Naive B cell (primary cell): ENCODE measurements around the gene EHD2. TPM values are rescaled to one million over a fixed set of nuclear protein-coding genes. Genes with fewer than 3 reads are reported as not detected.

Experiments used
- ATAC-seq, 2 donors: fragments of 150-1000 bp; cut with Tn5 transposase; 2 replicates each; pipeline ENCODE4 v1.10.0; 2021; ENCODE audit warnings: low read depth in 2 of 2, mild to moderate bottlenecking in 2 of 2, moderate library complexity in 2 of 2
- DNase-seq: peaks from one replicate; pipeline ENCODE4 v3.0.0; 2022
- H3K27ac Mint-ChIP-seq, 6 donors: one replicate each; pipeline ENCODE4 v1.8.0; 2020 to 2022; ENCODE audit warnings: mild to moderate bottlenecking in 6 of 6, mixed read lengths in 6 of 6, moderate library complexity in 5 of 6, inconsistent platforms in 2 of 6
- H3K27me3 Mint-ChIP-seq, 3 donors: one replicate each; pipeline ENCODE4 v1.8.0; 2021 to 2022; ENCODE audit warnings: mixed read lengths in 3 of 3, mild to moderate bottlenecking in 1 of 3
- H3K36me3 Mint-ChIP-seq, 2 donors: one replicate each; pipeline ENCODE4 v1.8.0; 2020 to 2022; ENCODE audit warnings: mixed read lengths in 2 of 2, inconsistent platforms in 1 of 2, mild to moderate bottlenecking in 1 of 2
- H3K4me1 Mint-ChIP-seq, 3 donors: one replicate each; pipeline ENCODE4 v1.8.0; 2020 to 2022; ENCODE audit warnings: mixed read lengths in 3 of 3, inconsistent platforms in 1 of 3, mild to moderate bottlenecking in 1 of 3, moderate library complexity in 1 of 3
- H3K4me3 Mint-ChIP-seq, 8 donors: one replicate each; pipeline ENCODE4 v1.8.0; 2020 to 2022; ENCODE audit warnings: mild to moderate bottlenecking in 8 of 8, mixed read lengths in 8 of 8, moderate library complexity in 8 of 8, inconsistent platforms in 2 of 8
- H3K9me3 Mint-ChIP-seq, 7 donors: one replicate each; pipeline ENCODE4 v1.8.0; 2020 to 2022; ENCODE audit warnings: mixed read lengths in 7 of 7, mild to moderate bottlenecking in 5 of 7, inconsistent platforms in 2 of 7, moderate library complexity in 1 of 7
- polyA plus RNA-seq, 6 donors: library from polyadenylated mRNA; unstranded; fragments of 300-500 nt; fragmentation: Illumina TruSeq; gene quantifications; one replicate each; pipeline ENCODE4 v1.2.3, GENCODE V29; 2021; ENCODE audit warnings: low read depth in 6 of 6

EHD2 gene
- polyA plus RNA-seq, 6 donors from 2014 or later = not detected

DNA sequence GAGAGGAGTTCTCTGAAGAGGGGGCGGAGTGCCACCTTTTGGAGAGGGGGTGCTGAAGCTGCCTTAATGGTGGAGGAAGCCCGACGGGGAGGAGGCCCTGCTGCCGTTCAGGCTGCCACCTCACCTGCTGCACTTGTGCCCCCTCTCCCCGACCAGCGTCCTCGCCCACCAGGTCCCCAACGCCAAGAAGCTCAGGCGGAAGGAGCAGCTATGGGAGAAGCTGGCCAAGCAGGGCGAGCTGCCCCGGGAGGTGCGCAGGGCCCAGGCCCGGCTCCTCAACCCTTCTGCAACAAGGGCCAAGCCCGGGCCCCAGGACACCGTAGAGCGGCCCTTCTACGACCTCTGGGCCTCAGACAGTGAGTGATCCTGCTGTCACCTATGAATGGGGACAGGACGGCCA is 37.5 kb downstream of the EHD2 start:
- Mint-ChIP-seq H3K27ac (peak overlapping the region in 1 of 6 donors; percentile 51), H3K4me1 (peaks cover 17 to 28% (median 19%) of the 10 kb centered on the region in 3 donors), H3K4me3 (no peak overlapping the region), H3K9me3 (no peaks in the 10 kb centered on the region), H3K27me3 (no peaks in the 10 kb centered on the region), H3K36me3 (peaks cover 13% of the 10 kb centered on the region in 2 donors)
- ATAC-seq (no peak), DNase-seq (no peak)

DNA sequence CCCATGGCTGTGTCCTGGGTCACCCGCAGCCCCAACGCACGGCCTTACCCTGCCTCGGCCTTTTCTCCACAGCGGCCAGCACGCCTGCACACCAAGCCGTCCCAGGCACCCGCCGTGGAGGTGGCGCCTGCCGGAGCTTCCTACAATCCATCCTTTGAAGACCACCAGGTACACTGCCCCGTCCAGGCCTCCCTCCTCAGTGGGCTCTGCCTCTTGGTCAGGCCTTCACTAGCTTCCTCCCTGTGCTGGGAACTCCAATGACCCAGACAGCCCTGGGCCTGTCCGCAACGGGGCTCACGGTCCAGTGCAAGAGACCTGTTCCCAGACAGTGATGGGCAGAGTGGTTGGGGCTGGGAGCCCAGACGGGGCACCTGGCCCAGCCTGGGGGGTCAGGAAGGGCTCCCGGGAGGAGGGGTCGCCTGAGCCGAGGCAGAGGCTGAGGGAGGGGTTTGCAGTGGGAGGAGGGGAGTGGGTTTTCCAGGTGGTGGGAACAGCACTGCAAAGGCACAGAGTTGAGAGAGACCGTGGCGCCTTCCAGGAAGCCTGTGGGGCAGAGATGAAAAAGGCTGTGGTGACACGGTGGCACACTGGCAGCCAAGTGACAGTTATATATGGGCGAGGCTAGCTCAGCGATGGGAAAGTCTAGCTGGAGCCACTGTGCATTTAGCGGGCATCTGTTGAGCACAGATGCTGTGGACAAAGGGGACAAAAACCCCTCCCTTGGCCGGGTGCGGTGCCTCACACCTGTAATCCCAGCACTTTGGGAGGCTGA is 39.4 kb downstream of the EHD2 start:
- peaks cover 15 to 17% (median 17%) of the 10 kb centered on the region in 3 donors for H3K4me1 Mint-ChIP-seq
- H3K36me3 Mint-ChIP-seq = peaks cover 13 to 27% of the 10 kb centered on the region in 2 donors
- no peaks in the 10 kb centered on the region for H3K27me3 Mint-ChIP-seq
- H3K4me3 Mint-ChIP-seq = no peak overlapping the region
- peaks cover 0 to 2% (median 0%) of the 10 kb centered on the region in 7 donors for H3K9me3 Mint-ChIP-seq
- peak overlapping the region in 1 of 6 donors; percentile 71 for H3K27ac Mint-ChIP-seq
- DNase-seq (no peak), ATAC-seq (no peak)

DNA sequence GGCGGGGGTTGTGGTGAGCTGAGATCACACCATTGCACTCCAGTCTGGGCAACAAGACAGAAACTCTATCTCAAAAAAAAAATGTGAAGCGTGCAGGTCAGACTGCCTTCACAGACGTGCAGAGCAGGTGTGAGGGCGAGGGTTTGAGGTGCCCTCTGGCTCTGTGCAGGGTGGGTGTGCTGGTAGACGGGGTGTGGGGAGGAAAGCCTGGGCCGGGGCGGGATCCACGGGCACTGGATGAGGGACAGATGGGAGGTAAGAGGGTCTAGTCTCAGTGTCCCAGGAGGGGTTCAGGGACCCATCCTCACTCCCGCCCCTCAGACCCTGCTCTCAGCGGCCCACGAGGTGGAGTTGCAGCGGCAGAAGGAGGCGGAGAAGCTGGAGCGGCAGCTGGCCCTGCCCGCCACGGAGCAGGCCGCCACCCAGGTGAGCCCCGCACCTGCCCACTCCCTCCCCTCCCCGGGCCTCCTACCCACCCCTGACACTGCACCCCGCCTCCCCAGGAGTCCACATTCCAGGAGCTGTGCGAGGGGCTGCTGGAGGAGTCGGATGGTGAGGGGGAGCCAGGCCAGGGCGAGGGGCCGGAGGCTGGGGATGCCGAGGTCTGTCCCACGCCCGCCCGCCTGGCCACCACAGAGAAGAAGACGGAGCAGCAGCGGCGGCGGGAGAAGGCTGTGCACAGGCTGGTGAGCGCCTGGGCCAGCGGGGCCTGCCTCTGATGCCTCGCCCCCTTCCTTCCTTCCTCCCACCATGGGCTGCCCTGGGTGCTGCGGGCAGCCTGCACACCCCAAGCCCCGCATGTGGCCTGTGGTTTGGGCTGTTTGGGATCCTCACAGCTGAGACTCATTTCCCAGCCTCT is 41.2 kb downstream of the EHD2 start:
- Mint-ChIP-seq H3K4me1 (peaks cover 0 to 4% (median 2%) of the 10 kb centered on the region in 3 donors), H3K27me3 (no peaks in the 10 kb centered on the region), H3K27ac (peak overlapping the region in 4 of 6 donors; percentile 26 to 92 (median 68)), H3K36me3 (peaks cover 23% of the 10 kb centered on the region in 2 donors), H3K9me3 (peaks cover 0 to 5% (median 2%) of the 10 kb centered on the region in 7 donors), H3K4me3 (peak overlapping the region in 1 of 8 donors; percentile 15)
- ATAC-seq (no peak), DNase-seq (no peak)

- H3K4me1 Mint-ChIP-seq = peaks cover 0 to 4% (median 0%) of the 10 kb centered on the region in 3 donors
- H3K27ac Mint-ChIP-seq = peak overlapping the region in 2 of 6 donors; percentile 26 to 71
- peaks cover 23% of the 10 kb centered on the region in 2 donors for H3K36me3 Mint-ChIP-seq
- H3K9me3 Mint-ChIP-seq = peaks cover 0 to 5% (median 2%) of the 10 kb centered on the region in 7 donors
- DNase-seq (no peak), ATAC-seq (no peak)
- H3K27me3 Mint-ChIP-seq = no peaks in the 10 kb centered on the region
- H3K4me3 Mint-ChIP-seq = no peak overlapping the region
Measured at GRCh38 chr19:47755065-47755761, 42.0 kb downstream of the EHD2 start.

- ATAC-seq (no peak), DNase-seq (no peak)
- Mint-ChIP-seq H3K4me1 (no peaks in the 10 kb centered on the region), H3K36me3 (peaks cover 23% of the 10 kb centered on the region in 2 donors), H3K4me3 (peak overlapping the region in 1 of 8 donors; percentile 40), H3K27me3 (no peaks in the 10 kb centered on the region), H3K9me3 (peaks cover 0 to 5% (median 2%) of the 10 kb centered on the region in 7 donors), H3K27ac (peak overlapping the region in 1 of 6 donors; percentile 47)
Measured at GRCh38 chr19:47755762-47756626, 42.8 kb downstream of the EHD2 start.

DNA sequence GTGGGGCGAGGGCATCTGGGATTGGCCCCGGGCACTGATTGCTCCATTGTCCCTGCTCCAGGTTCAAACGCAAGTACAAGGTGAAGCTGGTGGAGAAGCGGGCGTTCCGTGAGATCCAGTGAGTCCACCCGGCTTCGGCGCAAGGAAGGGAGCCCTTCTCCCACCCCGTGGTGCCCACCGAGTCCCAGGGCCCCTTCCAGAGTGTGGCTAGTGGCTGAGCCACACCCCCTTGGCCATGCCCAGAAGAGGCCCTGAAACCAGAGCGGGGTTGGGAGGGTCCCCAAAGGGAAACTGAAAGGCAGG is 43.4 kb downstream of the EHD2 start:
- Mint-ChIP-seq H3K27me3 (no peaks in the 10 kb centered on the region), H3K4me1 (no peaks in the 10 kb centered on the region), H3K9me3 (peaks cover 0 to 5% (median 2%) of the 10 kb centered on the region in 7 donors), H3K4me3 (no peak overlapping the region), H3K27ac (peak overlapping the region in 1 of 6 donors; percentile 69), H3K36me3 (peaks cover 23% of the 10 kb centered on the region in 2 donors)
- DNase-seq (no peak), ATAC-seq (no peak)

GRCh38 chr19:47756953-47757608 is 43.9 kb downstream of the EHD2 start:
- Mint-ChIP-seq H3K27me3 (no peaks in the 10 kb centered on the region), H3K9me3 (peaks cover 0 to 5% (median 2%) of the 10 kb centered on the region in 7 donors), H3K27ac (peak overlapping the region in 2 of 6 donors; percentile 69 to 90), H3K4me1 (no peaks in the 10 kb centered on the region), H3K4me3 (peak overlapping the region in 1 of 8 donors; percentile 29), H3K36me3 (peaks cover 23% of the 10 kb centered on the region in 2 donors)
- ATAC-seq (no peak), DNase-seq (no peak)

- peaks cover 23% of the 10 kb centered on the region in 2 donors for H3K36me3 Mint-ChIP-seq
- H3K4me1 Mint-ChIP-seq = peaks cover 0 to 4% (median 0%) of the 10 kb centered on the region in 3 donors
- peak overlapping the region in 3 of 6 donors; percentile 67 to 73 (median 69) for H3K27ac Mint-ChIP-seq
- DNase-seq = no peak
- peak overlapping the region in 1 of 8 donors; percentile 15 for H3K4me3 Mint-ChIP-seq
- ATAC-seq = no peak
- no peaks in the 10 kb centered on the region for H3K27me3 Mint-ChIP-seq
- H3K9me3 Mint-ChIP-seq = peaks cover 0 to 5% (median 2%) of the 10 kb centered on the region in 7 donors
Measured at GRCh38 chr19:47757617-47758442, 44.6 kb downstream of the EHD2 start.

DNA sequence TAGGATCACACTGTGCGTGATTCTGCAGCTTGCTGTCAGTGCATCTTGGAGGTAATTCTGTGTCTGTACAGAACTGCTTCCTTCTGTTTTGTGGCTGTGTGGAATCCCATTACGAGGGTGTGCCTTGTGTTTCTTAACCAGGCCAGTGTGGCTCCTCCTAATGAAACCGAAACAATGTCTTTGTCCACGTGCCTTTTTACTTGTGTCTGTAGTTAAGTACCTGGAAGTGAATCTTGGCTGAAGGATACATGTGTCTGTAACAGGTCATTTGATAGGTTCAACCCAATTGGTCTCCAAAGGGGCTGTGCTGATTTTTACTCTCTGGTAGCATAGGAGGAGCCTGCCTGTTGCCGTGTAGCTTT is 45.2 kb downstream of the EHD2 start:
- H3K9me3 Mint-ChIP-seq = peaks cover 0 to 5% (median 2%) of the 10 kb centered on the region in 7 donors
- ATAC-seq = peak; percentile 19 to 23
- no peaks in the 10 kb centered on the region for H3K27me3 Mint-ChIP-seq
- peaks cover 20 to 23% of the 10 kb centered on the region in 2 donors for H3K36me3 Mint-ChIP-seq
- no peak for DNase-seq
- peaks cover 0 to 5% (median 0%) of the 10 kb centered on the region in 3 donors for H3K4me1 Mint-ChIP-seq
- H3K4me3 Mint-ChIP-seq = no peak overlapping the region
- H3K27ac Mint-ChIP-seq = peak overlapping the region in 3 of 6 donors; percentile 67 to 73 (median 72)

DNA sequence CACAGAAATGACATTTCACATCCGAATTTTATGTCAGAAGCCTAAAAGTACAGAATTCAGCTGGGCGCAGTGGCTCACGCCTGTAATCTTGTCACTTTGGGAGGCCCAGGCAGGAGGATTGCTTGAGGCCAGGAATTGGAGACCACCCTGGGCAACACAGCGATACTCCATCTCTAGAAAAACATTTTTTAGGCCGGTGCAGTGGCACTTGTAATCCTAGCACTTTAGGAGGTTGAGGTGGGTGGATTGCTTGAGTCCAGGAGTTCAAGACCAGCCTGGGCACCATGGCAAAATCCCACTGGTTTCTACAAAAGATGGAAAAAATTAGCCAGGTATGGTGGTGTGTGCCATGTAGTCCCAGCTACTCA is 47.4 kb downstream of the EHD2 start:
- Mint-ChIP-seq H3K27me3 (no peaks in the 10 kb centered on the region), H3K4me1 (peaks cover 0 to 5% (median 0%) of the 10 kb centered on the region in 3 donors), H3K4me3 (no peak overlapping the region), H3K36me3 (peaks cover 15 to 23% of the 10 kb centered on the region in 2 donors), H3K9me3 (peaks cover 0 to 5% (median 2%) of the 10 kb centered on the region in 7 donors), H3K27ac (peak overlapping the region in 1 of 6 donors; percentile 57)
- no peak for ATAC-seq
- DNase-seq = no peak

GRCh38 chr19:47761566-47761965 is 48.3 kb downstream of the EHD2 start:
- Mint-ChIP-seq H3K9me3 (peaks cover 0 to 5% (median 2%) of the 10 kb centered on the region in 7 donors), H3K4me3 (no peak overlapping the region), H3K27ac (peak overlapping the region in 2 of 6 donors; percentile 39 to 54), H3K27me3 (no peaks in the 10 kb centered on the region), H3K4me1 (peaks cover 0 to 5% (median 0%) of the 10 kb centered on the region in 3 donors), H3K36me3 (peaks cover 15 to 20% of the 10 kb centered on the region in 2 donors)
- DNase-seq (no peak), ATAC-seq (no peak)
